Measurements from ENCODE around the gene RASL11B. TPM values are rescaled to one million over a fixed set of nuclear protein-coding genes. Genes with fewer than 3 reads are reported as not detected.

Gene RASL11B
- total and polyA plus RNA-seq, 2 experiments from 2014 or later, result 7.6 to 8.9 TPM

DNA sequence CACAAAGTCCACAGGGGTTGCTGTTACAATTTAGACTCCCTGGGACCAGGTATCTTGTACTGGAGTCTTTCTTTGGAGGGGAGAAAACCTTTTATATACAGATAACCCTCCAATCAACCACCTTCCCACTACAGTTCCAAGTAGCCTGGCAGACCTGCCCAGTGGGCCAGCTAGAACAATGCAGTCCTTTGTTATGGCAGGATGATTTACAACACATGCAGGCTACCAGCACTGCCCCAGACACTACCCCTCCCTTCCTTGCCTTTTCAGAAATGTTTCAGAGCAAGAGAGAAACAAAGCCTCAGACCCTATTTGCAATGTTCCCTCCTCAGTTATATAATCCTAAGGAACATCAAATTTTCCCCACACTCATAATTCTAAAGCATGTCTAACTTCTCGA, 11.1 kb downstream of the RASL11B start:
- no peaks in the 10 kb centered on the region for H3K27me3 ChIP-seq
- H2AFZ ChIP-seq, result no peak overlapping the region
- WGBS (ENCODE audit: low lambda C conversion rate, missing lambda C conversion rate), result 38% methylated on average over 1 of the region's 1 CpG
- no peaks in the 10 kb centered on the region for H3K36me3 ChIP-seq (replicated peaks; ENCODE audit: insufficient read depth, low read depth)
- H3K79me2 ChIP-seq, result no peaks in the 10 kb centered on the region
- H3K4me1 ChIP-seq (ENCODE audit: insufficient read depth), result peaks cover 31% of the 10 kb centered on the region
- no peak overlapping the region for H3K4me3 ChIP-seq
- no peaks in the 10 kb centered on the region for H3K9me2 ChIP-seq (replicated peaks; ENCODE audit: insufficient read depth)
- H3K27ac ChIP-seq, result peak overlapping the region; percentile 36
- H3K9me3 ChIP-seq (ENCODE audit: low read depth), result no peaks in the 10 kb centered on the region
- DNase-seq (ENCODE audit: low spot score), result no peak
- H3K4me2 ChIP-seq, result peak overlapping the region; percentile 35
- H4K20me1 ChIP-seq (ENCODE audit: insufficient read depth, poor library complexity, severe bottlenecking), result no peaks in the 10 kb centered on the region
- TF ChIP-seq EZH2phosphoT487 (IDR thresholded peaks at IDR 0.05; ENCODE audit: low read depth, severe bottlenecking, unreplicated experiment), result no peak
- no peak for TF ChIP-seq EZH2 (IDR thresholded peaks at IDR 0.05; ENCODE audit: borderline replicate concordance)
- TF ChIP-seq, protein P1, sequence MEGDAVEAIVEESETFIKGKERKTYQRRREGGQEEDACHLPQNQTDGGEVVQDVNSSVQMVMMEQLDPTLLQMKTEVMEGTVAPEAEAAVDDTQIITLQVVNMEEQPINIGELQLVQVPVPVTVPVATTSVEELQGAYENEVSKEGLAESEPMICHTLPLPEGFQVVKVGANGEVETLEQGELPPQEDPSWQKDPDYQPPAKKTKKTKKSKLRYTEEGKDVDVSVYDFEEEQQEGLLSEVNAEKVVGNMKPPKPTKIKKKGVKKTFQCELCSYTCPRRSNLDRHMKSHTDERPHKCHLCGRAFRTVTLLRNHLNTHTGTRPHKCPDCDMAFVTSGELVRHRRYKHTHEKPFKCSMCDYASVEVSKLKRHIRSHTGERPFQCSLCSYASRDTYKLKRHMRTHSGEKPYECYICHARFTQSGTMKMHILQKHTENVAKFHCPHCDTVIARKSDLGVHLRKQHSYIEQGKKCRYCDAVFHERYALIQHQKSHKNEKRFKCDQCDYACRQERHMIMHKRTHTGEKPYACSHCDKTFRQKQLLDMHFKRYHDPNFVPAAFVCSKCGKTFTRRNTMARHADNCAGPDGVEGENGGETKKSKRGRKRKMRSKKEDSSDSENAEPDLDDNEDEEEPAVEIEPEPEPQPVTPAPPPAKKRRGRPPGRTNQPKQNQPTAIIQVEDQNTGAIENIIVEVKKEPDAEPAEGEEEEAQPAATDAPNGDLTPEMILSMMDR (IDR thresholded peaks at IDR 0.05; ENCODE audit: poor library complexity), result no peak

DNA sequence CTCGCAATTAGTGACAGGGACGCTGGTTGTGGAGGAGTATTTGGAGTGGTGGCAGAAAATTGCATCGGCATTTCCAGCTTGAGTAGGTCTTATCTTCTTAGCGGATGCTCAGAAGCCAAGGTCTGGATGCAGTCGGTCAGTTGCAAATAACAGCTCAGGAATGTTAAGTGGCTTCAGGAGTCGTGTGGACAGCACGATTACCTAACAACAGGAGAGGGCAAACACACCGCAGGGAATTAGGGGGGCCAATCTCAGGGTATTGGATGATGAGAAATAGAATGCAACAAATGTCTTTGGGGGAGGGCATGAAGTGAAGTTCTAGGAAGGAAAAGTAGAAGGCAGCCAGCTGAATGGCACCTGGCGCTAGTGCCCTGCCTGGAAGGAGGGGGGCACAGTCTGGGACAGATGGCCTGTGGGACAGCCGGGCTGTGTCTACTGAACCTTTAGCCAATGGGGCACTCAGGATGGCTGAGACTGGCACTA, 11.8 kb downstream of the RASL11B start:
- Histone ChIP-seq H3K9me2 (replicated peaks; ENCODE audit: insufficient read depth) (no peaks in the 10 kb centered on the region), H3K79me2 (no peaks in the 10 kb centered on the region), H3K36me3 (replicated peaks; ENCODE audit: insufficient read depth, low read depth) (no peaks in the 10 kb centered on the region), H3K4me2 (peak overlapping the region; percentile 35), H4K20me1 (ENCODE audit: insufficient read depth, poor library complexity, severe bottlenecking) (no peaks in the 10 kb centered on the region), H3K27me3 (no peaks in the 10 kb centered on the region), H2AFZ (no peak overlapping the region), H3K9me3 (ENCODE audit: low read depth) (no peaks in the 10 kb centered on the region), H3K4me3 (no peak overlapping the region), H3K4me1 (ENCODE audit: insufficient read depth) (peaks cover 24% of the 10 kb centered on the region), H3K27ac (peak overlapping the region; percentile 36)
- WGBS (ENCODE audit: low lambda C conversion rate, missing lambda C conversion rate), result 26% methylated on average over 10 of the region's 10 CpGs
- TF ChIP-seq EZH2phosphoT487 (IDR thresholded peaks at IDR 0.05; ENCODE audit: low read depth, severe bottlenecking, unreplicated experiment) (no peak), EZH2 (IDR thresholded peaks at IDR 0.05; ENCODE audit: borderline replicate concordance) (no peak)
- TF ChIP-seq, protein P1 (IDR thresholded peaks at IDR 0.05; ENCODE audit: poor library complexity), result no peak
- DNase-seq (ENCODE audit: low spot score), result no peak

DNA sequence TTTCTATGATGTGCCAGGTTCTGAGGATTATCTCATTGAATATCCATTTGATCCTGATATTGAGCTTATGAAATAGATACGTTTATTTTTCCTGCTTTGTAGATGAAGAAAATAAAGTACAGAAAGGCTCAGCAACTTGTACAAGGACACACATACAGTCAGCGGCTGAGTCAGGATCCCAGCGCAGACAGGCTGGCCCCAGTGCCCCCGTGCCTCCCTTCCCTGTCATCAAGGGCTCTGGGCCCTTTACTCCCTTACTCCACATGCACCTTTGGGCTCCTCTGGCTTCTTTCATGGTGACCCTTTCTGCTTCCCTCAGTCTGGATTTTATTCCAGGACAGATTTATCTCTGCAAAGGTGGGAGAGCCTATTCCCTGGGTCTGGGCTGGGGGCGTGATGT, 12.8 kb downstream of the RASL11B start:
- no peaks in the 10 kb centered on the region for H3K36me3 ChIP-seq (replicated peaks; ENCODE audit: insufficient read depth, low read depth)
- no peaks in the 10 kb centered on the region for H3K9me2 ChIP-seq (replicated peaks; ENCODE audit: insufficient read depth)
- no peaks in the 10 kb centered on the region for H4K20me1 ChIP-seq (ENCODE audit: insufficient read depth, poor library complexity, severe bottlenecking)
- no peaks in the 10 kb centered on the region for H3K9me3 ChIP-seq (ENCODE audit: low read depth)
- H3K27ac ChIP-seq, result no peak overlapping the region
- DNase-seq (ENCODE audit: low spot score), result no peak
- H3K27me3 ChIP-seq, result no peaks in the 10 kb centered on the region
- no peak overlapping the region for H3K4me2 ChIP-seq
- 86% methylated on average over 5 of the region's 5 CpGs for WGBS (ENCODE audit: low lambda C conversion rate, missing lambda C conversion rate)
- TF ChIP-seq, protein P1 (IDR thresholded peaks at IDR 0.05; ENCODE audit: poor library complexity), result no peak
- no peak for TF ChIP-seq EZH2 (IDR thresholded peaks at IDR 0.05; ENCODE audit: borderline replicate concordance)
- TF ChIP-seq EZH2phosphoT487 (IDR thresholded peaks at IDR 0.05; ENCODE audit: low read depth, severe bottlenecking, unreplicated experiment), result no peak
- no peak overlapping the region for H2AFZ ChIP-seq
- H3K79me2 ChIP-seq, result no peaks in the 10 kb centered on the region
- peaks cover 15% of the 10 kb centered on the region for H3K4me1 ChIP-seq (ENCODE audit: insufficient read depth)
- no peak overlapping the region for H3K4me3 ChIP-seq

DNA sequence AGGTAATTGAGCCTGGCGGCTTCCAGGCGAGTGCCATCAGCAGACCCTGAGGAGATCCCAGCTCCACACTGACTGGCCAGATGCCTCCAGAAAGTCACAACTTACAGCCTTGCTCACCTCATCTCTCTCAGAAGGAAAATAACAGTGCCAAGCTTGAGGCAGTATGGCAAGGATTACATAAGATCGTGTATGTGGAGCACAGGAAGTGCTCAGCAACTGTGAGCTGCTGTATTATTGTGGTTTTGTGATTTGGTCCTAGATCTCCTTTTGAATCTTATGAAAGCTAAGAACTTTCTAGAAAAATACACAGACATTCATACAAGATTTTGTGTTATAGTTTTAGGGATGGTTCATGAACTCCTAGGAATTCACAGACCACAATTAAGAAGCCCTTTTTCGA, 14.0 kb downstream of the RASL11B start:
- no peaks in the 10 kb centered on the region for H3K27me3 ChIP-seq
- no peaks in the 10 kb centered on the region for H3K79me2 ChIP-seq
- no peaks in the 10 kb centered on the region for H3K36me3 ChIP-seq (replicated peaks; ENCODE audit: insufficient read depth, low read depth)
- no peaks in the 10 kb centered on the region for H3K9me3 ChIP-seq (ENCODE audit: low read depth)
- DNase-seq (ENCODE audit: low spot score), result no peak
- no peak for TF ChIP-seq EZH2phosphoT487 (IDR thresholded peaks at IDR 0.05; ENCODE audit: low read depth, severe bottlenecking, unreplicated experiment)
- TF ChIP-seq, protein P1 (IDR thresholded peaks at IDR 0.05; ENCODE audit: poor library complexity), result no peak
- TF ChIP-seq EZH2 (IDR thresholded peaks at IDR 0.05; ENCODE audit: borderline replicate concordance), result no peak
- peaks cover 9% of the 10 kb centered on the region for H3K4me1 ChIP-seq (ENCODE audit: insufficient read depth)
- no peak overlapping the region for H2AFZ ChIP-seq
- no peak overlapping the region for H3K4me2 ChIP-seq
- no peak overlapping the region for H3K4me3 ChIP-seq
- no peak overlapping the region for H3K27ac ChIP-seq
- WGBS (ENCODE audit: low lambda C conversion rate, missing lambda C conversion rate), result 90% methylated on average over 4 of the region's 4 CpGs
- H3K9me2 ChIP-seq (replicated peaks; ENCODE audit: insufficient read depth), result no peaks in the 10 kb centered on the region
- H4K20me1 ChIP-seq (ENCODE audit: insufficient read depth, poor library complexity, severe bottlenecking), result no peaks in the 10 kb centered on the region

All from hepatocyte (in vitro differentiated cells).